ENCODE results near the gene TGFBR1.

Gene TGFBR1

GRCh38 chr9:99106044-99106375 is 1.1 kb downstream of the TGFBR1 start:
- ChIA-PET CTCF (interaction anchor here (0.8 kb wide), 1 partner anchor 35 kb away, joined by 3 read pairs; no protein-coding TSS in a partner anchor), POLR2A (interaction anchor here (0.9 to 1.0 kb wide), 2 partner anchors 9 to 104 kb away, joined by 3 to 4 read pairs; no protein-coding TSS in a partner anchor)
- H3K9me3 ChIP-seq (ENCODE audit: control insufficient read depth, insufficient read depth, low read depth, low read length) = no peaks in the 10 kb centered on the region
- TF ChIP-seq ZNF518A (tag by site-specific recombination; conservative IDR thresholded peaks at IDR 0.05; ENCODE audit: low read depth) = no peak
- no peak for TF ChIP-seq ZNF341 (tag by site-specific recombination; IDR thresholded peaks at IDR 0.05; ENCODE audit: low read depth)
- TF ChIP-seq KLF16 (tag by site-specific recombination; IDR thresholded peaks at IDR 0.05) = no peak
- no peak for TF ChIP-seq ZNF560 (tag by site-specific recombination; IDR thresholded peaks at IDR 0.05; ENCODE audit: borderline replicate concordance)
- TF ChIP-seq KLF17 (tag by site-specific recombination; IDR thresholded peaks at IDR 0.05) = no peak
- TF ChIP-seq ZNF132 (tag by site-specific recombination; IDR thresholded peaks at IDR 0.05; ENCODE audit: borderline replicate concordance) = no peak
- TF ChIP-seq ZNF433 (tag by site-specific recombination; IDR thresholded peaks at IDR 0.05; ENCODE audit: low read depth) = no peak
- TF ChIP-seq ZBTB1 (tag by site-specific recombination; IDR thresholded peaks at IDR 0.05) = no peak
- no peak for TF ChIP-seq EGR2 (tag by site-specific recombination; IDR thresholded peaks at IDR 0.05; ENCODE audit: low read depth)
- no peak for TF ChIP-seq AEBP2 (tag by site-specific recombination; IDR thresholded peaks at IDR 0.05; ENCODE audit: borderline replicate concordance)
- TF ChIP-seq, protein P1, sequence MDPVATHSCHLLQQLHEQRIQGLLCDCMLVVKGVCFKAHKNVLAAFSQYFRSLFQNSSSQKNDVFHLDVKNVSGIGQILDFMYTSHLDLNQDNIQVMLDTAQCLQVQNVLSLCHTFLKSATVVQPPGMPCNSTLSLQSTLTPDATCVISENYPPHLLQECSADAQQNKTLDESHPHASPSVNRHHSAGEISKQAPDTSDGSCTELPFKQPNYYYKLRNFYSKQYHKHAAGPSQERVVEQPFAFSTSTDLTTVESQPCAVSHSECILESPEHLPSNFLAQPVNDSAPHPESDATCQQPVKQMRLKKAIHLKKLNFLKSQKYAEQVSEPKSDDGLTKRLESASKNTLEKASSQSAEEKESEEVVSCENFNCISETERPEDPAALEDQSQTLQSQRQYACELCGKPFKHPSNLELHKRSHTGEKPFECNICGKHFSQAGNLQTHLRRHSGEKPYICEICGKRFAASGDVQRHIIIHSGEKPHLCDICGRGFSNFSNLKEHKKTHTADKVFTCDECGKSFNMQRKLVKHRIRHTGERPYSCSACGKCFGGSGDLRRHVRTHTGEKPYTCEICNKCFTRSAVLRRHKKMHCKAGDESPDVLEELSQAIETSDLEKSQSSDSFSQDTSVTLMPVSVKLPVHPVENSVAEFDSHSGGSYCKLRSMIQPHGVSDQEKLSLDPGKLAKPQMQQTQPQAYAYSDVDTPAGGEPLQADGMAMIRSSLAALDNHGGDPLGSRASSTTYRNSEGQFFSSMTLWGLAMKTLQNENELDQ (tag by site-specific recombination; IDR thresholded peaks at IDR 0.05; ENCODE audit: low read depth) = no peak
- TF ChIP-seq RBAK (tag by site-specific recombination; IDR thresholded peaks at IDR 0.05) = no peak
- no peak for TF ChIP-seq ZNF585B (tag by site-specific recombination; IDR thresholded peaks at IDR 0.05)
- TF ChIP-seq ZSCAN30 (tag by site-specific recombination; IDR thresholded peaks at IDR 0.05) = no peak
- TF ChIP-seq ZNF398 (tag by site-specific recombination; IDR thresholded peaks at IDR 0.05) = no peak
- no peak for TF ChIP-seq ZNF354C (tag by site-specific recombination; IDR thresholded peaks at IDR 0.05; ENCODE audit: borderline replicate concordance, low read depth)
- no peak for TF ChIP-seq ZBTB6 (tag by site-specific recombination; IDR thresholded peaks at IDR 0.05)
- TF ChIP-seq ZNF664 (tag by site-specific recombination; IDR thresholded peaks at IDR 0.05) = no peak
- TF ChIP-seq ZNF184 (tag by site-specific recombination; IDR thresholded peaks at IDR 0.05) = no peak
- no peak overlapping the region for H3K27ac ChIP-seq (ENCODE audit: extremely low read depth, low read depth, low read length)
- H3K4me3 ChIP-seq (ENCODE audit: low read depth, low read length) = peak overlapping the region; percentile 74
- H3K36me3 ChIP-seq (ENCODE audit: control insufficient read depth in 2 of 2, insufficient read depth in 1 of 2, low read length in 2 of 2) = no peaks in the 10 kb centered on the region
- no peaks in the 10 kb centered on the region for H3K4me1 ChIP-seq (ENCODE audit: control insufficient read depth, insufficient read depth, low read length)

Measured in HEK293 (cell line).